HEK293 (cell line): ENCODE results near the gene KDM3B.
A peak's percentile ranks its signal among the peaks of the same experiment; 100 is the strongest.

ENCODE experiments used
- CTCF ChIA-PET: fragments of 350-600 bp; formaldehyde crosslinking; extraction: SDS; loops from one replicate; lab custom pipeline; 2021; ENCODE audit warnings: antibody characterized with exemption; lab: Yijun Ruan, JAX
- POLR2A ChIA-PET: fragments of 300-600 bp; formaldehyde crosslinking; extraction: SDS; loops from one replicate; lab custom pipeline; 2020; ENCODE audit warnings: antibody characterized with exemption, inconsistent platforms; lab: Yijun Ruan, JAX
- H3K27ac ChIP-seq: fragments of 200-500 bp; sonication (Bioruptor generic); 2 replicates; pipeline ENCODE4 v1.5.1; 2014; ENCODE audit warnings: low read depth, low read length, control low read depth, inconsistent platforms; ENCODE audit errors: extremely low read depth
- H3K36me3 ChIP-seq, 2 experiments: fragments of 200-500 bp in 1 of 2; sonication (Bioruptor generic) in 1 of 2; 1 replicate in 1 of 2; 2 replicates in 1 of 2; pipeline ENCODE4 v1.5.1; 2014 to 2017; ENCODE audit warnings: inconsistent platforms in 2 of 2, low read length in 2 of 2; ENCODE audit not compliant: control insufficient read depth in 2 of 2, insufficient read depth in 1 of 2
- H3K4me1 ChIP-seq: fragments of 200-500 bp; sonication (Bioruptor generic); 2 replicates; pipeline ENCODE4 v1.5.1; 2014; ENCODE audit warnings: mild to moderate bottlenecking, low read length, inconsistent platforms; ENCODE audit not compliant: control insufficient read depth, insufficient read depth
- H3K4me3 ChIP-seq: 2 replicates; pipeline ENCODE4 v1.5.1; 2011; ENCODE audit warnings: low read depth, mild to moderate bottlenecking, control low read depth, low read length, moderate library complexity
- H3K9me3 ChIP-seq: fragments of 200-500 bp; sonication (Bioruptor generic); 2 replicates; pipeline ENCODE4 v1.5.1; 2014; ENCODE audit warnings: low read depth, low read length, inconsistent platforms; ENCODE audit not compliant: control insufficient read depth, insufficient read depth
- KLF16 ChIP-seq: fragments of 450-650 bp; formaldehyde crosslinking; IDR thresholded peaks from 2 replicates; pipeline ENCODE4 v1.5.1; 2017; ENCODE audit warnings: missing biosample characterization, missing genetic modification characterization
- KLF17 ChIP-seq: fragments of 450-650 bp; formaldehyde crosslinking; IDR thresholded peaks from 2 replicates; pipeline ENCODE4 v1.5.1; 2016; ENCODE audit warnings: missing biosample characterization, missing genetic modification characterization
- KLF9 ChIP-seq: fragments of 450-650 bp; formaldehyde crosslinking; IDR thresholded peaks from 2 replicates; pipeline ENCODE4 v1.5.1; 2016; ENCODE audit warnings: missing biosample characterization, missing genetic modification characterization, low read depth
- ZBTB17 ChIP-seq: fragments of 450-650 bp; formaldehyde crosslinking; IDR thresholded peaks from 2 replicates; pipeline ENCODE4 v1.5.1; 2016; ENCODE audit warnings: missing biosample characterization, missing genetic modification characterization
- ZBTB7A ChIP-seq: fragments of 450-650 bp; formaldehyde crosslinking; IDR thresholded peaks from 2 replicates; pipeline ENCODE4 v1.5.1; 2016; ENCODE audit warnings: low read depth, missing biosample characterization, missing genetic modification characterization
- ZEB2 ChIP-seq: fragments of 450-650 bp; formaldehyde crosslinking; IDR thresholded peaks from 2 replicates; pipeline ENCODE4 v1.5.1; 2016; ENCODE audit warnings: missing biosample characterization, missing genetic modification characterization
- ZFHX2 ChIP-seq: fragments of 450-650 bp; formaldehyde crosslinking; conservative IDR thresholded peaks from 2 replicates; pipeline ENCODE4 v1.5.1; 2016; ENCODE audit warnings: missing biosample characterization, missing genetic modification characterization
- ZNF138 ChIP-seq: fragments of 450-650 bp; formaldehyde crosslinking; IDR thresholded peaks from 2 replicates; pipeline ENCODE4 v1.5.1; 2016; ENCODE audit warnings: missing biosample characterization, missing genetic modification characterization, borderline replicate concordance
- ZNF184 ChIP-seq: fragments of 450-650 bp; IDR thresholded peaks from 2 replicates; pipeline ENCODE4 v1.5.1; 2018; ENCODE audit warnings: missing biosample characterization, mild to moderate bottlenecking, missing genetic modification characterization
- ZNF2 ChIP-seq: fragments of 450-650 bp; formaldehyde crosslinking; IDR thresholded peaks from 2 replicates; pipeline ENCODE4 v1.5.1; 2016; ENCODE audit warnings: missing biosample characterization, missing genetic modification characterization
- ZNF214 ChIP-seq: fragments of 450-650 bp; formaldehyde crosslinking; IDR thresholded peaks from 2 replicates; pipeline ENCODE4 v1.5.1; 2017; ENCODE audit warnings: missing biosample characterization, mild to moderate bottlenecking, missing genetic modification characterization, borderline replicate concordance
- ZNF221 ChIP-seq: fragments of 450-650 bp; formaldehyde crosslinking; IDR thresholded peaks from 2 replicates; pipeline ENCODE4 v1.5.1; 2017; ENCODE audit warnings: missing biosample characterization, missing genetic modification characterization, borderline replicate concordance
- ZNF248 ChIP-seq: fragments of 450-650 bp; formaldehyde crosslinking; IDR thresholded peaks from 2 replicates; pipeline ENCODE4 v1.5.1; 2017; ENCODE audit warnings: missing biosample characterization, missing genetic modification characterization
- ZNF302 ChIP-seq: fragments of 450-650 bp; formaldehyde crosslinking; IDR thresholded peaks from 2 replicates; pipeline ENCODE4 v1.5.1; 2016; ENCODE audit warnings: missing biosample characterization, missing genetic modification characterization, low read depth
- ZNF391 ChIP-seq: fragments of 450-650 bp; formaldehyde crosslinking; IDR thresholded peaks from 2 replicates; pipeline ENCODE4 v1.5.1; 2016; ENCODE audit warnings: low read depth, missing biosample characterization, missing genetic modification characterization, borderline replicate concordance
- ZNF426 ChIP-seq: fragments of 450-650 bp; formaldehyde crosslinking; IDR thresholded peaks from 2 replicates; pipeline ENCODE4 v1.5.1; 2017; ENCODE audit warnings: missing biosample characterization, missing genetic modification characterization, mild to moderate bottlenecking, inconsistent platforms, moderate library complexity
- ZNF558 ChIP-seq: fragments of 450-650 bp; formaldehyde crosslinking; IDR thresholded peaks from 2 replicates; pipeline ENCODE4 v1.5.1; 2016; ENCODE audit warnings: missing biosample characterization, missing genetic modification characterization
- ZNF561 ChIP-seq: fragments of 450-650 bp; IDR thresholded peaks from 2 replicates; pipeline ENCODE4 v1.5.1; 2018; ENCODE audit warnings: missing biosample characterization, missing genetic modification characterization, borderline replicate concordance
- ZNF610 ChIP-seq: fragments of 450-650 bp; formaldehyde crosslinking; IDR thresholded peaks from 2 replicates; pipeline ENCODE4 v1.5.1; 2016; ENCODE audit warnings: missing biosample characterization, missing genetic modification characterization, borderline replicate concordance
- ZNF654 ChIP-seq: fragments of 450-650 bp; formaldehyde crosslinking; IDR thresholded peaks from 2 replicates; pipeline ENCODE4 v1.5.1; 2016; ENCODE audit warnings: low read depth, missing biosample characterization, missing genetic modification characterization
- ZNF660 ChIP-seq: fragments of 450-650 bp; IDR thresholded peaks from 2 replicates; pipeline ENCODE4 v1.5.1; 2018; ENCODE audit warnings: missing biosample characterization, mild to moderate bottlenecking, missing genetic modification characterization
- ZNF664 ChIP-seq: fragments of 450-650 bp; formaldehyde crosslinking; IDR thresholded peaks from 2 replicates; pipeline ENCODE4 v1.5.1; 2016; ENCODE audit warnings: missing biosample characterization, missing genetic modification characterization
- ZNF837 ChIP-seq: fragments of 450-650 bp; formaldehyde crosslinking; IDR thresholded peaks from 2 replicates; pipeline ENCODE4 v1.5.1; 2016; ENCODE audit warnings: missing biosample characterization, missing genetic modification characterization
- ZSCAN30 ChIP-seq: fragments of 450-650 bp; IDR thresholded peaks from 2 replicates; pipeline ENCODE4 v1.5.1; 2018; ENCODE audit warnings: missing biosample characterization, mild to moderate bottlenecking, missing genetic modification characterization, moderate library complexity
- TF ChIP-seq, protein P1 (sequence below): fragments of 450-650 bp; formaldehyde crosslinking; IDR thresholded peaks from 2 replicates; pipeline ENCODE4 v1.5.1; 2016; ENCODE audit warnings: missing biosample characterization, missing genetic modification characterization
- TF ChIP-seq, protein P2 (sequence below): fragments of 450-650 bp; formaldehyde crosslinking; IDR thresholded peaks from 2 replicates; pipeline ENCODE4 v1.5.1; 2016; ENCODE audit warnings: missing biosample characterization, missing genetic modification characterization, low read depth
- TF ChIP-seq, protein P3 (sequence below): fragments of 450-650 bp; formaldehyde crosslinking; IDR thresholded peaks from 2 replicates; pipeline ENCODE4 v1.5.1; 2016; ENCODE audit warnings: missing biosample characterization, missing genetic modification characterization

KDM3B gene

DNA sequence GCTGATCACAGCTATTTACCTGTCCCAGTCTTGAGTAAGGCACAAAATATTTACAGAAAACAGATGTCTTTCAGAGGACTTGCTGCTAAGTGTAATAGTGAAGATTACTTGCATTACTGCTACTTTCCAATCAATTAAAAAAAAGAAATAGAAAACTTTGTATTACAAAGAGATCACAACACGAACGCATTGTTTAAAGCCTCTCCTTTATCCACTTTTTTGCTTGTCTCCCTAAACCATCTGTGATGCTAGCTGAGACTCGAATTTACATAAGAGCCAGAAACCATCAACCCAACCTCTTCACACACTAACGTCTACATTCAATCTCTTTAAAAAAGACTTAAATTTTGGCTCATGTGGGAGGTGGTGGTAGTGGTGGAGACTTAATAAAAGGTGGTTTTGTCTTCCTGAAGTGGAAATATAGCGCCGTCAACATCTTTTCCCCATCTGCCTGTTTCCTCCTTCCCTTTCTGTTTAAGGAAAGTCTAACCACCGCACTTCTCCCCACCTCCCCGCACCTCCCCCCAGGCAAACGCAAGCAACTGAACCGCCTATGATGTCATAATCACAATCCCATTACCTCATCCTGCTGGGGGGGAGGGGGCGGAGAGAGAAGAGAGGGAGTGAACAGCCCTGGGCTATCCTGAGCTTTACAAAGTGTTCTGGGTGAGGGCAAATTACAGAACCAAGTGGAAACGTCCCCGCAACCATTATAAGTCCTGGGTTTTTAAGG lies 15.4 kb upstream of the KDM3B start (continued):
- no peak for TF ChIP-seq ZNF221 (tag by site-specific recombination)
- no peak for TF ChIP-seq ZNF426 (tag by site-specific recombination)
- TF ChIP-seq ZFHX2 = peak; percentile 55
- TF ChIP-seq ZNF391 (tag by site-specific recombination) = peak; percentile 86
- TF ChIP-seq ZNF660 (tag by site-specific recombination) = peak; percentile 83
- TF ChIP-seq ZNF837 (tag by site-specific recombination) = no peak
- peak; percentile 87 for TF ChIP-seq ZNF2 (tag by site-specific recombination)
- TF ChIP-seq KLF16 = peak; percentile 84
- TF ChIP-seq, protein P1, sequence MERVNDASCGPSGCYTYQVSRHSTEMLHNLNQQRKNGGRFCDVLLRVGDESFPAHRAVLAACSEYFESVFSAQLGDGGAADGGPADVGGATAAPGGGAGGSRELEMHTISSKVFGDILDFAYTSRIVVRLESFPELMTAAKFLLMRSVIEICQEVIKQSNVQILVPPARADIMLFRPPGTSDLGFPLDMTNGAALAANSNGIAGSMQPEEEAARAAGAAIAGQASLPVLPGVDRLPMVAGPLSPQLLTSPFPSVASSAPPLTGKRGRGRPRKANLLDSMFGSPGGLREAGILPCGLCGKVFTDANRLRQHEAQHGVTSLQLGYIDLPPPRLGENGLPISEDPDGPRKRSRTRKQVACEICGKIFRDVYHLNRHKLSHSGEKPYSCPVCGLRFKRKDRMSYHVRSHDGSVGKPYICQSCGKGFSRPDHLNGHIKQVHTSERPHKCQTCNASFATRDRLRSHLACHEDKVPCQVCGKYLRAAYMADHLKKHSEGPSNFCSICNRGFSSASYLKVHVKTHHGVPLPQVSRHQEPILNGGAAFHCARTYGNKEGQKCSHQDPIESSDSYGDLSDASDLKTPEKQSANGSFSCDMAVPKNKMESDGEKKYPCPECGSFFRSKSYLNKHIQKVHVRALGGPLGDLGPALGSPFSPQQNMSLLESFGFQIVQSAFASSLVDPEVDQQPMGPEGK (tag by site-specific recombination) = peak; percentile 99
- TF ChIP-seq, protein P2, sequence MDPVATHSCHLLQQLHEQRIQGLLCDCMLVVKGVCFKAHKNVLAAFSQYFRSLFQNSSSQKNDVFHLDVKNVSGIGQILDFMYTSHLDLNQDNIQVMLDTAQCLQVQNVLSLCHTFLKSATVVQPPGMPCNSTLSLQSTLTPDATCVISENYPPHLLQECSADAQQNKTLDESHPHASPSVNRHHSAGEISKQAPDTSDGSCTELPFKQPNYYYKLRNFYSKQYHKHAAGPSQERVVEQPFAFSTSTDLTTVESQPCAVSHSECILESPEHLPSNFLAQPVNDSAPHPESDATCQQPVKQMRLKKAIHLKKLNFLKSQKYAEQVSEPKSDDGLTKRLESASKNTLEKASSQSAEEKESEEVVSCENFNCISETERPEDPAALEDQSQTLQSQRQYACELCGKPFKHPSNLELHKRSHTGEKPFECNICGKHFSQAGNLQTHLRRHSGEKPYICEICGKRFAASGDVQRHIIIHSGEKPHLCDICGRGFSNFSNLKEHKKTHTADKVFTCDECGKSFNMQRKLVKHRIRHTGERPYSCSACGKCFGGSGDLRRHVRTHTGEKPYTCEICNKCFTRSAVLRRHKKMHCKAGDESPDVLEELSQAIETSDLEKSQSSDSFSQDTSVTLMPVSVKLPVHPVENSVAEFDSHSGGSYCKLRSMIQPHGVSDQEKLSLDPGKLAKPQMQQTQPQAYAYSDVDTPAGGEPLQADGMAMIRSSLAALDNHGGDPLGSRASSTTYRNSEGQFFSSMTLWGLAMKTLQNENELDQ = no peak
- peak; percentile 73; the same call in 1 of the 2 replicates for TF ChIP-seq KLF9 (tag by site-specific recombination)
- no peak for TF ChIP-seq ZBTB17 (tag by site-specific recombination)
- 0 out of 2 replicates have a peak, but pooled peaks have one; percentile 47 for TF ChIP-seq ZNF558 (tag by site-specific recombination)
- TF ChIP-seq ZEB2 (tag by site-specific recombination) = peak; percentile 81
- peak; percentile 53; the same call in 1 of the 2 replicates for TF ChIP-seq ZBTB7A (tag by site-specific recombination)
- TF ChIP-seq ZNF610 (tag by site-specific recombination) = peak; percentile 68
- TF ChIP-seq ZNF184 (tag by site-specific recombination) = peak; percentile 68; the same call in 1 of the 2 replicates
- no peak for TF ChIP-seq ZNF138 (tag by site-specific recombination)
- no peak for TF ChIP-seq ZNF302 (tag by site-specific recombination)

DNA sequence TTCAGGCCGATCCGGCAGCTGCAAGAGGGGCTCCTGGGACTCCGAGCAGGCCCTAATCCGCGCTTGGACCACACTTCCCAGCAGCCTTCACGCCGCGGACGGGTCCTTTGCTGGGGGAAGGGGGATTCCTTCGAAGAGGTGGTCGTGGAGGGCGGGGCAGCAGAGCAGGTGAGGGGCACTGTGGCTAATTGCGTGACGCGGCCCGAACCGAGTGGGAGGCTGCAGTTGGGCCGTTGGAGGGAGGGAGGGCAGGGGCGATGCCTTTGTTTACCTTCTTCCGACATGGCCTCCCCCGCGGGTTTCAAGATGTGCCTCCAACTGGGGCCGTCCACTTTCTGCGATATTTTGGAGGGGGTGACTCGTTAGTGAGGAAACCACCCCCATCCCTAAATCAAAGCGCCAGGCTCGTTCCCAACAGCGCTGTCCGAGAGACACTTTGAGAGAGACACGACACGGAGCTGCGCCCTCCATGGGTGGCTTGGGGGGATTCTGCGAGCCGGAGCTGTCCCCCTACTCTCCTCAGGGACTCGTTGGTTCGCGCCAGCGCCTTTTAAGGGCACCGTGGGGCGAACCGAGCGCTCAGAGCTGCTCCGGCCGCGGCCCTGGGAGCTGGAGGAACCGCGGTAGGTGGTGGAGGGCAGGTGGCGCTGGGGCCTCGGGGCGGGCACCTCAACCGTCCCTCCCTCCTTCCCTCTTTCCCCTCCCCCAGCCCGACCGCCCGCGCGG lies 14.6 kb upstream of the KDM3B start, which contains the start of gene FAM53C:
Gene FAM53C (plus strand): TSS at position 582 of the 726 bp plus-strand sequence. CDS start 3,070 bp downstream, outside the sequence.
- peaks cover 8% of the 10 kb centered on the region for H3K4me1 ChIP-seq
- CTCF ChIA-PET = interaction anchor here (2.2 to 17.0 kb wide), 2 partner anchors 15 to 115 kb away, joined by 8 to 273 read pairs; partner anchors contain the start of gene KDM3B
- H3K36me3 ChIP-seq = peaks cover 12 to 33% of the 10 kb centered on the region in 2 experiments
- POLR2A ChIA-PET = interaction anchor here (0.6 to 3.7 kb wide), 22 partner anchors 10 to 305 kb away, joined by 3 to 114 read pairs (median 4); partner anchors contain the start of genes BRD8, CDC23, EGR1 and ETF1
- H3K27ac ChIP-seq = peak within 1 kb of the TSS; percentile 98
- peak within 1 kb of the TSS; percentile 83 for H3K4me3 ChIP-seq
- no peaks in the 10 kb centered on the region for H3K9me3 ChIP-seq
- TF ChIP-seq ZSCAN30 (tag by site-specific recombination) = peak; percentile 3
- TF ChIP-seq ZNF248 (tag by site-specific recombination) = no peak
- TF ChIP-seq, protein P3, sequence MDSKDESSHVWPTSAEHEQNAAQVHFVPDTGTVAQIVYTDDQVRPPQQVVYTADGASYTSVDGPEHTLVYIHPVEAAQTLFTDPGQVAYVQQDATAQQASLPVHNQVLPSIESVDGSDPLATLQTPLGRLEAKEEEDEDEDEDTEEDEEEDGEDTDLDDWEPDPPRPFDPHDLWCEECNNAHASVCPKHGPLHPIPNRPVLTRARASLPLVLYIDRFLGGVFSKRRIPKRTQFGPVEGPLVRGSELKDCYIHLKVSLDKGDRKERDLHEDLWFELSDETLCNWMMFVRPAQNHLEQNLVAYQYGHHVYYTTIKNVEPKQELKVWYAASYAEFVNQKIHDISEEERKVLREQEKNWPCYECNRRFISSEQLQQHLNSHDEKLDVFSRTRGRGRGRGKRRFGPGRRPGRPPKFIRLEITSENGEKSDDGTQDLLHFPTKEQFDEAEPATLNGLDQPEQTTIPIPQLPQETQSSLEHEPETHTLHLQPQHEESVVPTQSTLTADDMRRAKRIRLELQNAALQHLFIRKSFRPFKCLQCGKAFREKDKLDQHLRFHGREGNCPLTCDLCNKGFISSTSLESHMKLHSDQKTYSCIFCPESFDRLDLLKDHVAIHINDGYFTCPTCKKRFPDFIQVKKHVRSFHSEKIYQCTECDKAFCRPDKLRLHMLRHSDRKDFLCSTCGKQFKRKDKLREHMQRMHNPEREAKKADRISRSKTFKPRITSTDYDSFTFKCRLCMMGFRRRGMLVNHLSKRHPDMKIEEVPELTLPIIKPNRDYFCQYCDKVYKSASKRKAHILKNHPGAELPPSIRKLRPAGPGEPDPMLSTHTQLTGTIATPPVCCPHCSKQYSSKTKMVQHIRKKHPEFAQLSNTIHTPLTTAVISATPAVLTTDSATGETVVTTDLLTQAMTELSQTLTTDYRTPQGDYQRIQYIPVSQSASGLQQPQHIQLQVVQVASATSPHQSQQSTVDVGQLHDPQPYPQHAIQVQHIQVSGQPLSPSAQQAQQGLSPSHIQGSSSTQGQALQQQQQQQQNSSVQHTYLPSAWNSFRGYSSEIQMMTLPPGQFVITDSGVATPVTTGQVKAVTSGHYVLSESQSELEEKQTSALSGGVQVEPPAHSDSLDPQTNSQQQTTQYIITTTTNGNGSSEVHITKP (tag by site-specific recombination) = peak; percentile 100
- peak; percentile 73; the same call in 1 of the 2 replicates for TF ChIP-seq KLF17 (tag by site-specific recombination)
- no peak for TF ChIP-seq ZNF664
- no peak for TF ChIP-seq ZNF214 (tag by site-specific recombination)
- peak; percentile 78 for TF ChIP-seq ZNF561 (tag by site-specific recombination)
- no peak for TF ChIP-seq ZNF654 (tag by site-specific recombination)
